BLaER1 (cell line): ENCODE data around the gene KRT3.
"Not testable (repeated sequence)": the region's sequence is repeated elsewhere in the genome, so short reads cannot be mapped to it uniquely, and the experiment has no call there.

Source experiments
- H3K27ac ChIP-seq: shearing (Covaris generic); formaldehyde crosslinking; 2 replicates; pipeline ENCODE4 v1.8.1; 2022
- H3K27me3 ChIP-seq: shearing (Covaris generic); formaldehyde crosslinking; 2 replicates; pipeline ENCODE4 v1.8.1; 2022
- H3K36me3 ChIP-seq: shearing (Covaris generic); formaldehyde crosslinking; 2 replicates; pipeline ENCODE4 v1.8.1; 2022
- H3K4me1 ChIP-seq: shearing (Covaris generic); formaldehyde crosslinking; 2 replicates; pipeline ENCODE4 v1.8.1; 2022
- H3K4me2 ChIP-seq: shearing (Covaris generic); formaldehyde crosslinking; 2 replicates; pipeline ENCODE4 v1.8.1; 2022
- H3K4me3 ChIP-seq: shearing (Covaris generic); formaldehyde crosslinking; 2 replicates; pipeline ENCODE4 v1.8.1; 2022
- H3K9ac ChIP-seq: shearing (Covaris generic); formaldehyde crosslinking; 2 replicates; pipeline ENCODE4 v1.8.1; 2022
- H3K9me3 ChIP-seq: shearing (Covaris generic); formaldehyde crosslinking; 2 replicates; pipeline ENCODE4 v1.8.1; 2022
- H4K20me1 ChIP-seq: shearing (Covaris generic); formaldehyde crosslinking; 2 replicates; pipeline ENCODE4 v1.8.1; 2022
- Cebpa-rat ChIP-seq: shearing (Covaris generic); IDR thresholded peaks from 2 replicates; pipeline ENCODE4 v1.8.1; 2022

The KRT3 gene

GRCh38 chr12:52761802-52762201, 34.1 kb downstream of the KRT3 start:
- no peak for TF ChIP-seq Cebpa-rat
- no peaks in the 10 kb centered on the region for H4K20me1 ChIP-seq
- no peak overlapping the region for H3K9ac ChIP-seq
- H3K27ac ChIP-seq, result no peak overlapping the region
- H3K4me1 ChIP-seq, result no peaks in the 10 kb centered on the region
- H3K4me2 ChIP-seq, result no peak overlapping the region
- peaks cover 37% of the 10 kb centered on the region for H3K9me3 ChIP-seq
- H3K4me3 ChIP-seq, result no peak overlapping the region
- H3K27me3 ChIP-seq, result no peaks in the 10 kb centered on the region
- H3K36me3 ChIP-seq, result no peaks in the 10 kb centered on the region

GRCh38 chr12:52761218-52761617, 34.7 kb downstream of the KRT3 start:
- H3K9me3 ChIP-seq, result peaks cover 37% of the 10 kb centered on the region

GRCh38 chr12:52760623-52761022, 35.3 kb downstream of the KRT3 start:
- no peaks in the 10 kb centered on the region for H3K27me3 ChIP-seq
- H3K4me3 ChIP-seq, result 0 out of 2 replicates have a peak overlapping the region, but pooled peaks have one; percentile 8
- TF ChIP-seq Cebpa-rat, result no peak
- no peak overlapping the region for H3K9ac ChIP-seq
- H4K20me1 ChIP-seq, result no peaks in the 10 kb centered on the region
- H3K4me1 ChIP-seq, result no peaks in the 10 kb centered on the region
- H3K36me3 ChIP-seq, result no peaks in the 10 kb centered on the region
- H3K4me2 ChIP-seq, result no peak overlapping the region
- no peak overlapping the region for H3K27ac ChIP-seq
- H3K9me3 ChIP-seq, result peaks cover 37% of the 10 kb centered on the region

More at GRCh38 chr12:52761218-52761617, 34.7 kb downstream of the KRT3 start:
- not testable (repeated sequence) for H3K36me3 ChIP-seq, H3K27ac ChIP-seq, H3K27me3 ChIP-seq, H3K4me1 ChIP-seq, H3K4me3 ChIP-seq, H4K20me1 ChIP-seq, H3K4me2 ChIP-seq, H3K9ac ChIP-seq

GRCh38 chr12:52759695-52760094, 36.2 kb downstream of the KRT3 start:
- Histone ChIP-seq H3K4me3 (no peak overlapping the region), H3K4me1 (no peaks in the 10 kb centered on the region), H4K20me1 (no peaks in the 10 kb centered on the region), H3K9ac (no peak overlapping the region), H3K4me2 (no peak overlapping the region), H3K36me3 (no peaks in the 10 kb centered on the region), H3K27ac (no peak overlapping the region), H3K9me3 (peaks cover 37% of the 10 kb centered on the region), H3K27me3 (no peaks in the 10 kb centered on the region)
- TF ChIP-seq Cebpa-rat, result no peak

- no peak for TF ChIP-seq Cebpa-rat
- Histone ChIP-seq H3K4me3 (no peak overlapping the region), H3K4me2 (no peak overlapping the region), H3K36me3 (no peaks in the 10 kb centered on the region), H3K9ac (no peak overlapping the region), H3K27ac (no peak overlapping the region), H3K27me3 (no peaks in the 10 kb centered on the region), H4K20me1 (no peaks in the 10 kb centered on the region), H3K9me3 (peaks cover 37% of the 10 kb centered on the region), H3K4me1 (no peaks in the 10 kb centered on the region)
These were observed 36.7 kb downstream of the KRT3 start for GRCh38 chr12:52759218-52759617.

- Histone ChIP-seq H3K4me1 (no peaks in the 10 kb centered on the region), H3K36me3 (no peaks in the 10 kb centered on the region), H3K27me3 (no peaks in the 10 kb centered on the region), H3K4me2 (no peak overlapping the region), H3K27ac (no peak overlapping the region), H3K4me3 (no peak overlapping the region), H3K9me3 (peaks cover 37% of the 10 kb centered on the region), H3K9ac (no peak overlapping the region), H4K20me1 (no peaks in the 10 kb centered on the region)
- TF ChIP-seq Cebpa-rat, result no peak
These were observed 38.3 kb downstream of the KRT3 start for GRCh38 chr12:52757449-52758176.

- Histone ChIP-seq H3K4me3 (no peak overlapping the region), H3K27ac (no peak overlapping the region), H3K9ac (no peak overlapping the region), H3K4me2 (no peak overlapping the region), H3K4me1 (no peaks in the 10 kb centered on the region), H3K9me3 (peaks cover 27% of the 10 kb centered on the region), H3K36me3 (no peaks in the 10 kb centered on the region), H3K27me3 (no peaks in the 10 kb centered on the region), H4K20me1 (no peaks in the 10 kb centered on the region)
- no peak for TF ChIP-seq Cebpa-rat
These were observed 39.5 kb downstream of the KRT3 start for GRCh38 chr12:52756281-52756960.

GRCh38 chr12:52755533-52755932, 40.4 kb downstream of the KRT3 start:
- H3K4me3 ChIP-seq, result no peak overlapping the region
- H4K20me1 ChIP-seq, result no peaks in the 10 kb centered on the region
- H3K4me2 ChIP-seq, result no peak overlapping the region

GRCh38 chr12:52754135-52754534, 41.8 kb downstream of the KRT3 start:
- Histone ChIP-seq H3K9me3 (peaks cover 4% of the 10 kb centered on the region), H3K9ac (no peak overlapping the region), H3K27ac (no peak overlapping the region), H3K4me3 (no peak overlapping the region), H3K27me3 (no peaks in the 10 kb centered on the region), H3K4me2 (no peak overlapping the region), H4K20me1 (no peaks in the 10 kb centered on the region), H3K36me3 (no peaks in the 10 kb centered on the region), H3K4me1 (0 out of 2 replicates have a peak, but pooled peaks cover under 1% of the 10 kb centered on the region)
- no peak for TF ChIP-seq Cebpa-rat

More at GRCh38 chr12:52755533-52755932, 40.4 kb downstream of the KRT3 start:
- TF ChIP-seq Cebpa-rat, result no peak
- H3K9me3 ChIP-seq, result peaks cover 18% of the 10 kb centered on the region
- no peaks in the 10 kb centered on the region for H3K36me3 ChIP-seq
- H3K27me3 ChIP-seq, result no peaks in the 10 kb centered on the region
- no peak overlapping the region for H3K9ac ChIP-seq
- H3K4me1 ChIP-seq, result no peaks in the 10 kb centered on the region
- H3K27ac ChIP-seq, result no peak overlapping the region

GRCh38 chr12:52753283-52753682, 42.6 kb downstream of the KRT3 start:
- H3K9me3 ChIP-seq, result no peaks in the 10 kb centered on the region; the same call in 1 of the 2 replicates
- peaks cover 9% of the 10 kb centered on the region for H3K4me1 ChIP-seq
- TF ChIP-seq Cebpa-rat, result no peak
- no peak overlapping the region for H3K27ac ChIP-seq
- no peaks in the 10 kb centered on the region for H4K20me1 ChIP-seq
- no peak overlapping the region for H3K4me3 ChIP-seq
- H3K36me3 ChIP-seq, result no peaks in the 10 kb centered on the region
- no peak overlapping the region for H3K4me2 ChIP-seq
- no peaks in the 10 kb centered on the region for H3K27me3 ChIP-seq
- no peak overlapping the region for H3K9ac ChIP-seq
